HG03108 (cell line): ENCODE data around the gene ZNF487.
"Not testable (repeated sequence)": the region's sequence is repeated elsewhere in the genome, so short reads cannot be mapped to it uniquely, and the experiment has no call there.

ENCODE experiments used
- ATAC-seq: cut with Tn5 transposase; IDR thresholded peaks from one replicate; pipeline ENCODE4 v1.9.1; 2021; ENCODE audit warnings: moderate library complexity; ENCODE audit not compliant: unreplicated experiment

Gene ZNF487

DNA sequence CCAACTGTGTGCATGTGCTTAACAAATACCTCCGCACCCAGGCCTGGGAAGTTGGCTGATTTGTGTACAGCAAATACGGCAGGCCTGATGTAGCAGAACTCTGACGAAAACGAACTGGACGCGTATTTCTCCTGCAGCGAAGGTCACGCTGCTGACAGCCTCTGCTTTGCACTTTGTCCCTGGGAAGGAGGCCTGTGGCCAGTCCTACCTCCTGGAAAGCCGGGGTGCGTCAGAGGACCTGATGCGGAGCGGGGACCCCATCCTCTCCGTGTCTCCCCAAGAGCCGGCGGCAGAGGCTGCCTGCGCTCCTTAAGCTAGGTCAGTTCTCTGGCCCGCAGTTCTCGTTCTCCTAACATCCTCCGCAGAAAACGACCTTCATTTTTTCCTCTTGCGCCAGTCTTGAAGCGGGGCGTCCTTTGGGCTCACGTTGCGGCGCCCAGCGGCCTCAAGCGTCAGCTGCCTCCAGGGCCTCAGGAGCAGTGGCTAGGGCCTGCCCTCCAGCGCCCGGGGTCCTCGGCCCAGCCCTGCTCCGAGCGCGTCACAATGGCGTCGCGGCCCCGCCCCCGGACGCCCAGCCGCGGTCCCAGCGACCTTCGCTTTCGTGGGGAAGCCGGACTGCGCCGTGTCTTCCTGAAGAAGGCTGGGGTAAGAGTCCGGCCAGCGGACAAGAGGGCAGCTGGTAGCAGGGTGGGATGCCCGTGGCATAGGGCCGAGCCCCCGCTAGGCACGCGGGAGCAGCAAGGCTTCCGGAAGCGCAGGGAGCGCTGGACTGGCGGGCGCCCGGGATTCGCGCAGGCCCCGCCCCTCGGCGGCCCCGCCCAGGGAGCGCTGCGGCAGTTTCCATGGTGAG lies at the start of gene ZNF487:
Gene ZNF487, plus strand, starts transcription at position 821 of the 850 bp plus-strand sequence. CDS start 38,703 bp downstream, outside the sequence.
- ATAC-seq: peak; percentile 96

DNA sequence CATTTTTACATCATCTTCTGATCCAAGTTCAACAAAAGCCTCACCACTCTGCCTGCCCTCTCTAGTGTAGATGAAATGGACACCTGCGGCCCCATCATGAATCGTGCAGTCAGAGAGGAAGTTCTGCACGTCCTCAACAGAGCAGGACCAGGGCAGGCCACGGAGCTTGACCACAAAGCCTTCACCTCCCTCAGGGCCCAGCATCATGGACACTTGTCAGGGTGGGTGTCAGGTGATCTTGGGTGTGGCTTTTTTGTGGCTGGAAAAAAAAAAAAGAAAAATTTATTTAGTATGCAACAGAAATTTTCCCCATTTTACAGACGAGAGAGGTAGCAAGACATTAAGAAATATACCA lies 49.3 kb upstream of the ZNF487 start:
- ATAC-seq: no peak

DNA sequence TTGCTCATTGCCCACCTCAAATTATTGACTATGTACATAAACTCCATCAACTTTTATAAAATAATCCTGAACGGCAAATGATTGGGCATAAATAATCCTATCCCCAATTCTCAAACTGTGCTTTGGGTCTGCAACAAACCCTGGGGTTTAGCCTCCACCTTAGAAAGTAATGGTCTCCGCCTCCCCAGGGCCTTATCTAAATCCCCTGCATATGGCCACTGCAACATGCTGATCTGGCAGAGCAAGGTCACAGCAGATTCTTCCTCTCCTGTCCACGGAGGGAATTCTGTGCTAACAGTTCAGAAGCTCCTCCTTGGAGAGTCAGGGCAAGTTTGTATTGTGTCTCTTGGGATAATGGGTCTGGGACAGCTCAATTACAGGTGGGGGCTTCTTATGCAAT lies 47.0 kb upstream of the ZNF487 start:
- ATAC-seq: no peak

DNA sequence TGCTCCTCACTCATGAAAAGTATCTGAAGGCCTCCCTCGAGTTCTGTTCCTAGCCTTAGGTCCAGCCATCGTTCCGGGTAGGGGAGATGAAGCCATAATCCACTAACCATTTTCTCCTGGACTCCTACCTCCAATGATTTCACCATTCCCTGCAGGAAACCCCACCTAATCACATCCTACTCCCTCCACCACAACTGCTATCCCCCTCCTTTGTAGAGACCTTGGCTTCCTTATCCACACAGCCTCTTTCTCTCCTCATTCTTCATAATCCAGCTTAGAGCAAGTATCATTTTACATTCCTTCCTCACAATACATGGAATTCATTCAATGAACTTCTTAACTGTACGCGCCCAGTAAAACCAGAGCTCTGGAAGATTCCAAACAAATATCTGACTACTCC lies 46.6 kb upstream of the ZNF487 start:
- no peak for ATAC-seq

DNA sequence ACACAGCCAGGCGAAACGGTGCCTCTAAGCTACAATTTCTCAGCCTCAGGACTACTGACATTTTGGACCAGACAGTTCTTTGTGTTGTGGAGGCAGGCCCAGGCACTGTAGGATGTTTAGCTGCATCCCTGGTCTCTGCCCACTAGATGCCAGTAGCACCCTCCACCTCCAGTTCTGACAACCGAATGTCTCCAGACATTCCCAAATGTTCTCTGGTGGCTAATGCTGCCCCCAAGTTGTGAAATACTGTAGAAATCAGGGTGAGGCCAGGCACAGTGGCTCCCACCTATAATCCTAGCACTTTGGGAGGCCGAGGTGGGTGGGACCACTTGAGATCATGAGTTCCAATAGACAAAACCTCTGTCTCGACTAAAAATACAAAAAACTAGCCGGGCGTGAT lies 46.2 kb upstream of the ZNF487 start:
- no peak for ATAC-seq

DNA sequence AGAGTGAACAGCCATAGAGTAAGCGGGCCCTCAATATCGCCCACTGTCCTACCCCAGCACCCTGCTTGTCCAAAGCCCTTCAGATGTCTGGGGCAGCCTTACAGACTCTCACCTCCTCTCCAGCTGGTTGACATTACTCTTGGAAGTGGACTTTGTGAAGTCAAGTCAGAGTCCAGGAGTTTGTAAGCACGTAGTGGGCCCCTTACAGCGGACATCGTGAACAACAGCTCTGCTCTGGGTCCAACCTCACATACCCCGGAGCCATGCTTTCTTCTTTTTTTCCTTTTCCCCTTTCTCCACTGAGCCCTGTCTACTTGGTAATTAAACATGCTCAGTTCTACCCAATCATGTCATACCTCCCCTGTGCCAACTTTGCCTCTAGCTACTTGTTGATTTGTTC lies 45.4 kb upstream of the ZNF487 start:
- no peak for ATAC-seq

DNA sequence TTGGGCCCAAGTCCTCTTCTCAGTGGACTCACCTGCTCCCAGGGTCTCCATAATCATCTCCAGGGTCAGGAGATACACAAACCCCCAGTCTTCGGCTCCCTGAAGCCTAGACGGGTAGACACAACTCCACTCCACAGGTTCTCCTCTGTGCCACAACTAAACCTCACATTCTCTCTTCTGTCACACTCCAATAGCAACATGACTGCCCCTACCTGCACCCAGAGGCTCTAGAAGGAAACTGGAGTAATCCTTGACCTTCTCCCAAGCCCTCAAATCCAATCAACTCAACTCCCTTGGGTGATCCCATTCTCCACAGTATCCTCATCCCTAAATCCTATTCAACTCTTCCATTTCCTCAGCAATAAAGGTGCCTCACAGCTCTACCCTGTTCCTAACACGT lies 44.2 kb upstream of the ZNF487 start:
- ATAC-seq: no peak

DNA sequence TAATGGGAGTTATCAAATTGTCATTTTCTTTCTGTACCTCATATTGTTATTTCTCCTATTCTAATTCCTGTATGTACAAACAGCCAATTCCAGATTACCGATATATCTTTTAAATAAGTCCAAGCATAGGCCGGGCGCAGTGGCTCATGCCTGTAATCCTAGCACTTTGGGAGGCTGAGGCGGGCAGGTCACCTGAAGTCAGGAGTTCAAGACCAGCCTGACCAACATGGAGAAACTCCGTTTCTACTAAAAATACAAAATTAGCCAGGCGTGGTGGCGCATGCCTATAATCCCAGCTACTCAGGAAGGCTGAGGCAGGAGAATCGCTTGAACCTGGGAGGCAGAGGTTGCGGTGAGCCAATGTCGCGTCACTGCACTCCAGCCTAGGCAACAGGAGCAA lies 43.7 kb upstream of the ZNF487 start:
- ATAC-seq: not testable (repeated sequence)

DNA sequence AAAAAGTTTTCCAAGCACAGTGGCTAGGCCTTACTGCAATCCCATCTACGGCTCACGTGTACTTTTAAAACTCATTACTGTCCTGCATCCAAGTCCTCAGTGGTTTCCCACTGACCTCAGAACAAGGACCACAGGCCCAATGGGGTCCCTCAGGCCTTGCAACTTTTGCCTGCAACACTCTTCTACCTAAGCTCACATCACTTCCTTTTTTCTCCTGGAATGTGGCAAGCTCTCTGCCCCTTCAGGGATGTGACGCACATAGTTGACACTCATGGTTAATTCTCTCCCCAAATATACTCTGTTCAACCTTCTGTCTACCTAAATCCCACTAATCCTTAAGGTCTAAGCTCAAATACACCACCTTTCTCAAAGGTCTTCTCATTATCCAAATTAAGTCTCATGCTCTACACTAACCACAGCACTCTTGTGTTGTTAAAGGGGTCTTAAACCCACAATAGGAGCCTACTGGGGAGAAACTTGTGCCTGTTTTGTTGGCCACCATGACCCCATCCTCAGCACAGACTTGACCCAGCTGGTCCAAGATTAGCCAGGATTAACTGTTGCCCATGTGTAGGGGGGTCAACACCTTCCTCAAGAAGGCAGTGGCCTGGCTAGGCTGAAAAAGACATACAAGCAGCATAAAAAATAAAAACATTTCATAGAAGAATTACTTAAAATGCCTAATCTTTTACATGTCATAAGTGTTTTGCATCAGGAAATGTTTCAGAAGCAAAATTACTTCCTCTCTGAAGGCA lies 43.1 kb upstream of the ZNF487 start:
- no peak for ATAC-seq

DNA sequence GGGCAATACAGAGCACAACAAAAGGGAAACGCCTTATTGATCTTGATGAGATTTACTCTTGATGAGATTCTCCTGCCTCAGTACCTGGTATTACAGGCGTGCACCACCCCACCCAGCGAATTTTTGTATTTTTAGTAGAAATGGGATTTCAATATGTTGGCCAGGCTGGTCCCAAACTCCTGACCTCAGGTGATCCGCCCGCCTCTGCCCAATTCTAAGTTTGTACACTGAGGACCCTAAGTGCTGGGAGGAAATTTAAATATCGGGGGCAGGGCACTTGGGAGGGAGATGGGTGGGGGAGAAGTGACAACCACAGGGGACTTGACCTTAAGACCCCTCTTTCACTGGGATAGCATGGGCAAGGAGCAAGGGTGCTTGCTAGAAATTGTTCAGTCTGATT lies 42.0 kb upstream of the ZNF487 start:
- ATAC-seq: no peak

DNA sequence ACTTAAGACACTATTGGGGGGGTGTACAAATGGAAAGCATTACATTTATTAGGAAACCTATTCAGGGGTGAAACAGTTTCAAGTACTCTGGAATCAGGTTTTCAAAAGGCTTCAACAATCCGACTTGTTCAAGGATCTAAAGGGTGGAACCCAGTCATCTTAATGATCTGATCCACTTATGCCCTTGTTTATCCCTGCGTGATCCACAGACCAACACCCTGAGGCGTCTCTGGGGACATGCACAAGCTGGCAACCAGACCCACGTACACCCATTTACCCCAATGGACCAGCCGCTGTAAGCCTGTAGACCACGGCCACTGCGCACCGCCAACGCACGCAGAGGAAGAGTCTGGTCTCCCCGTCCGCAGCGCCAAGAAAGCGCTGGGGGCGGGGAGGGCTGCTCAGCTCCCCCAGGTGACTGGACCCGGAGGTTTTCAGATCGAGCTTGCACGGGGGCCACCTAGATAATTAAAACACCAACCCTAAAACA lies 41.3 kb upstream of the ZNF487 start:
- ATAC-seq: no peak

DNA sequence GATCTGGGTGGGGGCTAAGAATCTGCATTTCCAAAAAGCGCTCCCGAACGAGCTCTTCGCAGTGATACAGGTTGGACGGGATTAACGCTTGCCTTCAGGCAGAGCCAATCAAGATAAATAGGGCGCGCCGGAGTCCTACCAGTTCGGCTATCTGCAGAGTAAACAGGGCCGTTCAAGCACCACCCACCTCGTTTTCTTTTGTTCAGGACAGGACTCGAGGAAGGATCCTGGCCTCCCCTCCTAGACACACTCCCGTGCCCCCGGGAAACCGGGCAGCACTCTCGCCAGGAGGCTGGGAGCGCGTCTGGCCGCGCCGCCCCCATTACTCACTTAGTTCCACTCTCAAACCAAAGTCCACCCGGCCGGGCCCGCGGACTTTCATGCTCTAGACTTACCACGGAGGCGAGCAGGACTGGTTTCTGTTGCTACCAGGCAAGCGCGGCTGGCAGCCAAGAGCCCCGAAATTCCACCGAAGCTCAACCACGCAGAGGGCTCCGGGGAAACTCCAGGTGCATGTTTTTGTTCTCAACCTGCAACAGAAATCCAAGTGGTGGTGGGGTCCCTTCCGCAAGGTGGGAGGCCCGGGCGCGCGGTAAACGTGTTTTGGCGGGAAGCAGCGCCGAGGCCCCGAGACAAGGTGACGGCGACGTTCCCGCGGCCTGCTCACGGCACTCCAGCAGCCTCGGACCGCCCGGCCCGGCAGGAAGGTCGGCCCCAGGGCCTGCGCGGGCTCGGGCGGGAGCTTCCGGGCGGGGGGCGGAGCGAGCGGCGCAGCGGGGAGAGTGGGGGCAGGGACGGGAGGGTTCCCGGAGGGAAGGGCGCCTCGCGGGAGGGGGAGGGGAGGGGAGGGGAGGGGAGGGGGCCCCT lies 40.6 kb upstream of the ZNF487 start:
- peak; percentile 40 for ATAC-seq

DNA sequence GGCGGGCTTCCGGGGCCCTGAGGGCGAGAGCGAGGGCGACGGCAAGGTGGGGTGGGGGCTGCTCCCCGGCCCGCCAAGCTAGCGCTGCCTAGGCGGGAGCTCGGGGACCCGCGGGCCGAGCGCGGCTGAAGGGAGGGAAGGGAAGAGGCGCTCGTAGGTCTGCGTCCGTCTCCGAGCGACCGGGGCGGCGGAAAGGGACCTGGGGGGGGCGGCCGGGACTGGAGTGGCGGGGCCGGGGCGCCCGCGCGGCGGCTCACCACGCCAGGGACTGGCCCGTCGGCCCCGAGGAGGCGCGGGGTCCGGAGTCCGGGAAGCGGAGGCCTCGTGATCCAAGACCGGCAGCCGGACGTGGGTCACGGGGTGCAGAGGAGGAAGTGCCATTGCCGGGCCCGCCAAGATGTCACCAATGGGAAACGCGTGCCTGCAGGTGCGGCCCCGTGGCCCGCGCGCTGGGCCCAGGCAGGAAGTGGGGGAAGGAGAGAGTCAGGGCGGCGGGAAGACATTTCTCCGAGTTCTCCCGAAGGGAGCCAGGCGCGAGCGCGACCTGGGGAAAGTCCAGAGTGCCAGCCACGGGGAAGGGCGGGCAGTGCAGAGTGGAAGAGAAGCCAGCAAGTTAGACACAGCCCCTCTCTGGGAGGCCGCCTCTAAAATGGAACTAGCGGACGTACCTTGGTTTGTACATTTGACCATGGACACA lies 39.8 kb upstream of the ZNF487 start:
- ATAC-seq: peak; percentile 78

DNA sequence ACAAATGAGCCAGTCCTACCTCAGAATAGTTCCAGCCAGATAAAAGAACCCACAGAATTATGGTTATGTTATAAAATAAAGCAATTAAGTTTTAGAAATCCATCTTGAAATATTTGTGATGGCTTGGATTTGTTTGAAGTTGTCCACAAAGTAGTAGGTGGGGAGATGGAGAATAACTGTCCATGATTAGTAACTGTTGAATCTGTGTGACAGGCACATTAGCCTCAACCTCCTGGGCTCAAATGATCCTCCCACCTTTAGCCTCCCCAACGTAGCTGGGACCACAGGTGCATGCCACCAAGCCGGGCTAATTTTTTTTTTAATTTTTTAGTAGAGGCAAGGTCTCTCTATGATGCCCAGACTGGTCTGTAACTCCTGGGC lies 38.0 kb upstream of the ZNF487 start:
- ATAC-seq: no peak

DNA sequence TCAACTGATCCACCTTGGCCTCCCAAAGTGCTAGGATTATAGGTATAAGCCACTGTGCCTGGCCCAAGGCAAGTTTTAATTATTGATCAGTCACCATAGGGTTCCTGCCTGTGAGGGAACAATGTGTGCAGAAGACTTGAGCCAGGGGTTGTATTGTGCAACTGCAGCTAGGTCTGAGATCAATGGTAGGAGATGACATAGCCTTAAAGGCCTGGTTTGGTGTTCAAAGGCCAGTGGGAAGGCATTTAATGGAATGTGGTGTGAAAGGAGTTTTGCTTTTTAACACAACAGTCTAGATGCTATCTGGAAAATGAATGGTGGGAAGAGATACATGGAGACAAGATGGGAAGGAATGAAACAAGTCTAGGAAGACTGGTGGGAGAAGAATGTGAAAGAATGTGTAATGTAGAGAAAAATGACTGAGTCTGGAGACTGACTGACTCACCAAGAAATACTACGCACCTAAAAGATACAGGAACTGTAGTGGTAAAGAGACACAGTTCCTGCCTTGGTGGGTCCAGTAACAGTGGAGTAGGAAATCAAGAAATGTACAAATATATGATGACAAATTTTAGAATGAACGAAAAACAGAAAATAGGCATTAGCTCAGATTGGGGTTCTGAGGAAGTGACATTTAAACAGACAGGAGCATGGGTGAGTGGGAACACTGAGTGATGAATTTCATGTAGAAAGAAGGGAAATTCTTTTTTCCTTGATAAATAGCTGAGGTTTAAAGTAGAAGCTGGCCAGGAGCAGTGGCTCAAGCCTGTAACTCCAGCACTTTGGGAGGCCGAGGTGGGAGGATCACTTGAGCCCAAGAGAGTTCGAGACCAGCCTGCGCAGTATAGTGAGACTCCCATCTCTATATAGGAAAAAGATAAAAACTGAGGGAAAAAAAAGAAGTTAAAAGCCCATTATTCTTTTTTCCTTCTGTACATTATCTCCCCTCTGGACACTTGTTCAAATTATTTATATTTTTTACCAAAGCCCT lies 37.3 kb upstream of the ZNF487 start:
- no peak for ATAC-seq

DNA sequence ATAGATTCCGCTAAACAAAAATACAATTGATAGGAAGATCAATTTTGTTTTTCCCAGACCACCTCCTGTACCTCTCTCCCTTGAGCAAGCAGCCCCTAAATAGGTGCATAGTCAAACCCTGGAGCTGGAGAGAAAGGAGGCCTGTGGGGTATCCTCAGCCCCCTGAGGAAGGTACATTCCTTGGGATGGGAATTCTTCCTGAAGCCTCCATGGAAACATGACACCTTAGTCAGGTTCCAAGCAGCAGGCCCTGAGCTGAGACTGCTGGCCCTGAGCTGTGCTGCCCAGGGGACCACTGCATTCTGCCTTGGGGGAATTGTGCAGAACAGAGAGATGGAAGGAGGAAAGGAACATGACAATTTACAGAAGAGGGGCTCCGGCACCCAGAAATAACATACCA lies 35.3 kb upstream of the ZNF487 start:
- no peak for ATAC-seq

DNA sequence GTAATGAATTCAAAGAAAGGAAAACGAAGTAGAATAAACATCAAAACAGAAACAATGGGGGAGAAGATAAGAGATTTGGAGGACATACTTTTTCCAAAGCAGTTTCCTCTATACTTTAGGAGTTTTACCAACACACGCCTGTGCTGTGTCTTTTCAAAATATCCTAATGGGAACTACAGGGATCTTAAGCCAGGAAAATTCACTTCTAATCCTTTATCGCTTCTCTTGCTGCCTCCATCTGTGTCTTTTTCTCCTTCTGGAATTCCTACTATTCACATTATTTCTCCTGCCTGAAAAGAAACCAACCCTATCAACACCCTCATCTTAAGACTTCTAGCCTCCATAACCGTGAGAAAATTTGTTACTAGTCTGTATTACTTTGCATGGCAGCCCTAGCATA lies 34.7 kb upstream of the ZNF487 start:
- no peak for ATAC-seq

DNA sequence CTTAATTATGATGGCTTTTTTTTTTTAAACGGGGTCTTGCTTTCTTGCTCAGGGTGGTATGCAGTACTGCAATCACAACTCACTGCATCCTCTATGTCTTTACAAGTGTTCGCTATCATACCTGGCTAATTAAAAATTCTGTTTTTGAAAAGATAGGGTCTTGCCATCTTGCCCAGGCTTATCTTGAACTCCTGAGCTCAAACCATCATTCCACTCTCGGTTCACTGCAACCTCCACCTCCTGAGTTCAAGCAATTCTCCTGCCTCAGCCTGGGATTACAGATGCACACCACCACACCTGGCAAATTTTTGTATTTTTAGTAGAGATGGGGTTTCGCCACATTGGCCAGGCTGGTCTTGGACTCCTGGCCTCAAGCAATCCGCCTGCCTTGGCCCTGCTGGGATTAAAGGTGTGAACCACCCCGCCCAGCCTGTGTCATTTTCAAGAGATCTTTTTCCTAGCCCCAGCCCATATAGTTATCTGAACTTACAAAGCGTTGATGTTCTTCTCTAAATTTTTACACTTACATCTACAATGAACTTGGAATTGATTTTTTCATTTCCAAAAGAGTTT lies 33.9 kb upstream of the ZNF487 start:
- ATAC-seq: no peak
